HepG2 (cell line): ENCODE measurements around the gene OSBPL2. TPM values are rescaled to one million over a fixed set of nuclear protein-coding genes. Genes with fewer than 3 reads are reported as not detected.

Experiments
- GTF3A ChIP-seq: sonication (generic); formaldehyde crosslinking; conservative IDR thresholded peaks from 2 replicates; pipeline ENCODE4 v1.4.0; 2020; ENCODE audit warnings: mild to moderate bottlenecking, missing genetic modification reagents
- JUNB ChIP-seq: sonication (generic); formaldehyde crosslinking; IDR thresholded peaks from 2 replicates; pipeline ENCODE4 v1.8.0; 2022; ENCODE audit warnings: missing genetic modification reagents, mild to moderate bottlenecking, borderline replicate concordance
- KLF9 ChIP-seq: IDR thresholded peaks from 2 replicates; pipeline ENCODE4 v1.6.1; 2016; ENCODE audit warnings: low read depth
- KMT2B ChIP-seq: IDR thresholded peaks from 2 replicates; pipeline ENCODE4 v1.6.1; 2016; ENCODE audit warnings: missing genetic modification reagents, missing compliant biosample characterization
- MEF2D ChIP-seq: sonication (generic); formaldehyde crosslinking; IDR thresholded peaks from 2 replicates; pipeline ENCODE4 v1.5.1; 2020; ENCODE audit warnings: mild to moderate bottlenecking, missing genetic modification reagents
- MIER2 ChIP-seq: IDR thresholded peaks from 2 replicates; pipeline ENCODE4 v1.6.1; 2016; ENCODE audit warnings: missing biosample characterization, missing genetic modification reagents
- RELA ChIP-seq: sonication (generic); formaldehyde crosslinking; IDR thresholded peaks from 2 replicates; pipeline ENCODE4 v1.4.0; 2020; ENCODE audit warnings: missing genetic modification reagents
- SP1 ChIP-seq, 2 experiments: fragments of 450-650 bp in 1 of 2; sonication (generic) in 1 of 2; formaldehyde crosslinking in 1 of 2; IDR thresholded peaks; 2 replicates each; pipeline versions ENCODE4 v1.4.0 to v1.6.1; 2016 to 2020; ENCODE audit warnings: missing genetic modification reagents in 1 of 2
- SUZ12 ChIP-seq: fragments of 150-350 bp; IDR thresholded peaks from 2 replicates; pipeline ENCODE4 v1.6.1; 2014; ENCODE audit warnings: low read depth, low read length
- ZBTB1 ChIP-seq: sonication (generic); formaldehyde crosslinking; IDR thresholded peaks from 2 replicates; pipeline ENCODE4 v1.4.0; 2020; ENCODE audit warnings: missing genetic modification reagents, borderline replicate concordance
- ZC3H13 ChIP-seq: sonication (generic); formaldehyde crosslinking; IDR thresholded peaks from 2 replicates; pipeline ENCODE4 v1.8.1; 2023; ENCODE audit warnings: mild to moderate bottlenecking, missing genetic modification reagents, moderate library complexity
- ZNF225 ChIP-seq: sonication (generic); formaldehyde crosslinking; IDR thresholded peaks from 2 replicates; pipeline ENCODE4 v1.4.0; 2020; ENCODE audit warnings: mild to moderate bottlenecking, missing genetic modification reagents
- ZNF275 ChIP-seq: sonication (generic); formaldehyde crosslinking; IDR thresholded peaks from 2 replicates; pipeline ENCODE4 v1.8.0; 2022; ENCODE audit warnings: missing genetic modification reagents, mild to moderate bottlenecking, inconsistent platforms, borderline replicate concordance
- ZNF326 ChIP-seq: sonication (generic); formaldehyde crosslinking; IDR thresholded peaks from 2 replicates; pipeline ENCODE4 v1.4.0; 2020; ENCODE audit warnings: missing genetic modification reagents, borderline replicate concordance
- ZNF333 ChIP-seq: sonication (generic); formaldehyde crosslinking; IDR thresholded peaks from 2 replicates; pipeline ENCODE4 v1.4.0; 2020; ENCODE audit warnings: mild to moderate bottlenecking, missing genetic modification reagents, borderline replicate concordance
- ZNF382 ChIP-seq: sonication (generic); formaldehyde crosslinking; IDR thresholded peaks from 2 replicates; pipeline ENCODE4 v1.5.0; 2020; ENCODE audit warnings: missing genetic modification reagents, mild to moderate bottlenecking, borderline replicate concordance
- ZNF441 ChIP-seq: sonication (generic); formaldehyde crosslinking; IDR thresholded peaks from 2 replicates; pipeline ENCODE4 v1.7.0; 2021; ENCODE audit warnings: missing genetic modification reagents, borderline replicate concordance
- ZNF550 ChIP-seq: sonication (generic); formaldehyde crosslinking; IDR thresholded peaks from 2 replicates; pipeline ENCODE4 v1.4.0; 2020; ENCODE audit warnings: mild to moderate bottlenecking, missing genetic modification reagents, borderline replicate concordance
- ZNF569 ChIP-seq: sonication (generic); formaldehyde crosslinking; IDR thresholded peaks from 2 replicates; pipeline ENCODE4 v1.5.0; 2020; ENCODE audit warnings: mild to moderate bottlenecking, missing genetic modification reagents, moderate library complexity, borderline replicate concordance
- ZNF646 ChIP-seq: sonication (generic); formaldehyde crosslinking; IDR thresholded peaks from 2 replicates; pipeline ENCODE4 v1.9.0; 2021; ENCODE audit warnings: mild to moderate bottlenecking, missing genetic modification reagents
- ZNF678 ChIP-seq: sonication (generic); formaldehyde crosslinking; IDR thresholded peaks from 2 replicates; pipeline ENCODE4 v1.4.0; 2020; ENCODE audit warnings: mild to moderate bottlenecking, missing genetic modification reagents
- ZNF691 ChIP-seq: sonication (generic); formaldehyde crosslinking; IDR thresholded peaks from 2 replicates; pipeline ENCODE4 v1.4.0; 2020; ENCODE audit warnings: missing genetic modification reagents, low read depth, mild to moderate bottlenecking, borderline replicate concordance
- polyA plus RNA-seq, 8 experiments: library from polyadenylated mRNA; depleted of rRNA in 3 of 8; stranded (reverse) in 7 of 8; unstranded in 1 of 8; fragments of >200 nt; fragmentation: Illumina TruSeq in 4 of 8; extraction: Trizol in 4 of 8; gene quantifications; 2 replicates each; pipeline versions ENCODE4 v1.2.1 to v1.2.3, GENCODE V29; 2011 to 2016; ENCODE audit warnings: low read depth in 4 of 8, missing spikeins in 1 of 8, mixed read lengths in 1 of 8; ENCODE audit not compliant: insufficient read depth in 1 of 8
- total RNA-seq, 5 experiments: library from RNA; depleted of rRNA; stranded (reverse); fragments of >200 nt; fragmentation: Illumina TruSeq; extraction: Trizol; gene quantifications; 2 replicates each; pipeline ENCODE4 v1.2.3, GENCODE V29; 2016; ENCODE audit warnings: low read depth in 1 of 5

The OSBPL2 gene
- total and polyA plus RNA-seq, 2 of the 13 experiments (the other 11 are each of a cell fraction or from before 2014, with no cell fraction given), result 18.5 to 37.4 TPM

- TF ChIP-seq ZNF691 (CRISPR knock-in tag) (0 out of 2 replicates have a peak, but pooled peaks have one; percentile 29), ZBTB1 (CRISPR knock-in tag) (no peak), SUZ12 (no peak), ZNF225 (CRISPR knock-in tag) (0 out of 2 replicates have a peak, but pooled peaks have one; percentile 77), ZNF326 (CRISPR knock-in tag) (no peak), ZNF646 (CRISPR knock-in tag) (no peak), ZC3H13 (CRISPR knock-in tag) (peak; percentile 80; the same call in 1 of the 2 replicates), ZNF275 (CRISPR knock-in tag) (0 out of 2 replicates have a peak, but pooled peaks have one; percentile 59), ZNF441 (CRISPR knock-in tag) (peak; percentile 89), ZNF678 (CRISPR knock-in tag) (no peak), RELA (CRISPR knock-in tag) (0 out of 2 replicates have a peak, but pooled peaks have one; percentile 53), JUNB (CRISPR knock-in tag) (no peak), MEF2D (CRISPR knock-in tag) (no peak), ZNF569 (CRISPR knock-in tag) (no peak), MIER2 (CRISPR knock-in tag) (peak; percentile 94), SP1 (IDR thresholded peaks at IDR 0.05) (no peak), SP1 (CRISPR knock-in tag; IDR thresholded peaks at IDR 0.05) (peak; percentile 62), ZNF382 (CRISPR knock-in tag) (no peak), ZNF550 (CRISPR knock-in tag) (no peak), ZNF333 (CRISPR knock-in tag) (peak; percentile 41; the same call in 1 of the 2 replicates), KLF9 (no peak), GTF3A (CRISPR knock-in tag) (no peak), KMT2B (CRISPR knock-in tag) (no peak)
Measured at GRCh38 chr20:62219992-62220665, 18.2 kb upstream of the OSBPL2 start, which contains the start of gene HRH3 (continued).
